GM19238 (cell line): Measurements from ENCODE around the gene EGF.
"Not testable (repeated sequence)": the region's sequence is repeated elsewhere in the genome, so short reads cannot be mapped to it uniquely, and the experiment has no call there.

Experiments
- DNase-seq: peaks from one replicate; pipeline ENCODE4 v3.0.0; 2011; ENCODE audit warnings: low spot score; ENCODE audit not compliant: insufficient read length

EGF gene

DNA sequence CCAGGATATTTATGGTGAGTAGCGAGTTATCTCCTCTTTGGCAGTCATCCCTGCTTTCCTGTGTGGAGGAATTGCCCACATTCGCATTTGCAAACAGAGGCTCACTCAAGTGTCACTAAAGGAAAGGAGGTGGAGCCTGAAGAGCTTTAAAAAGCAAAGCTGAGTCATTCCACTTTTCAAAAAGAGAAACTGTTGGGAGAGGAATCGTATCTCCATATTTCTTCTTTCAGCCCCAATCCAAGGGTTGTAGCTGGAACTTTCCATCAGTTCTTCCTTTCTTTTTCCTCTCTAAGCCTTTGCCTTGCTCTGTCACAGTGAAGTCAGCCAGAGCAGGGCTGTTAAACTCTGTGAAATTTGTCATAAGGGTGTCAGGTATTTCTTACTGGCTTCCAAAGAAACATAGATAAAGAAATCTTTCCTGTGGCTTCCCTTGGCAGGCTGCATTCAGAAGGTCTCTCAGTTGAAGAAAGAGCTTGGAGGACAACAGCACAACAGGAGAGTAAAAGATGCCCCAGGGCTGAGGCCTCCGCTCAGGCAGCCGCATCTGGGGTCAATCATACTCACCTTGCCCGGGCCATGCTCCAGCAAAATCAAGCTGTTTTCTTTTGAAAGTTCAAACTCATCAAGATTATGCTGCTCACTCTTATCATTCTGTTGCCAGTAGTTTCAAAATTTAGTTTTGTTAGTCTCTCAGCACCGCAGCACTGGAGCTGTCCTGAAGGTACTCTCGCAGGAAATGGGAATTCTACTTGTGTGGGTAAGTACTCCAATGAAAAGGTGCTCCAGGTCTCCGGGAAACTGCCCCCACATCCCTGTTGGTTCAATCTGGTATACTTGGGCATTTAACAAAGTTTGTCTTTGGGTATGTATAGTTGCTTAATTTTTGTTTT, at the start of gene EGF:
Gene EGF, plus strand, starts transcription at position 178 of the 890 bp plus-strand sequence. Its CDS starts 453 bp downstream, at position 631.
- DNase-seq = no peak

DNA sequence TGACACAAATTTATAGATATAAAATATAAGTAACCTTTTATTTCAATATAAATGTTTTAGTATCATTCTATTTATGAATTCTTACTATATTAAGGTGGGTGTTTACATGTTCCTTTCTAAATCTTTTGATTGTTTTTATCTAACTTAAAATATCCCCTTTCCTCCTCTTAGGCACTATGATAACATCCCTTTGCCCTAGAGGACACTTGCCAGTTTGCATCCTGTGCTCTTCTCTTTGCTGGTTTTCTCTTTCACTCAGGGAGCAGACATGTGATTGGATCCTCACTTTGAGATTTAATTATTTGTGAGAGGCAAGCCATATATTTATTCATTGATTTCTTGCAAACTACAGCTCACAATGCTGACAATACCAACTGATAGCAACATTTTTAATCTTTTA, 48.5 kb upstream of the EGF start:
- no peak for DNase-seq

DNA sequence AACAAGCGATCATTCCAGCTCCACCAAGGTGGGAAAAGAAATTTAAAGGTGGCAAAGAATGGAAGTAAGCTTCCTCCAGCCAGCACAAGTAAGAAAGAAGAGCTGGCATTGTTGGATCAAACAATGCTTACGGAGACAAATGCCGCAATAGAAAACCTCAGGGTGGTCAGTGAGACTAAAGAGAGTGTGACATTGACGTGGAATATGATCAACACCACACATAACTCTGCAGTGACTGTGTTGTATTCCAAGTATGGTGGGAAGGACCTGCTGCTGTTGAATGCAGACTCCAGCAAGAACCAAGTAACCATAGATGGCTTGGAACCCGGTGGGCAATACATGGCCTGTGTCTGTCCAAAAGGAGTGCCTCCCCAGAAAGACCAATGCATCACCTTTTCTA, 42.6 kb upstream of the EGF start:
- no peak for DNase-seq

DNA sequence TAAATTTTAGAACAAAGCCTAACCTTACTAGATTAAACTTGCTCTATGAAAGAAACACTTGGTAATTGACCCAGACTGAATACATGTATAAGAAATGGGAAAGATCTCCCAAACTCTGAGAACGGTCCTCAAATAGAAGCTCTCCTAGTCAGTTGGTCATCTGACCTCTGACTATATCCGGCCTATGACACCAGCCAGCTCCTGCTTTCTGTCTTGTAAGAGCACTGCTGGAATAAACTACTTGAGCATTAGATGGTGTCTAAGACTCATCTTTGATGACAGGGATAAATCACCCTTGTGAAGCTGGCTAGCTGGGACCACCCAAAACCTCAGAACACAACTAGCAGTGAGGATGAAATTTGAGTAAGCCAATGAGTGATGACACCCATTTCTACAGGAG, 40.6 kb upstream of the EGF start:
- no peak for DNase-seq

DNA sequence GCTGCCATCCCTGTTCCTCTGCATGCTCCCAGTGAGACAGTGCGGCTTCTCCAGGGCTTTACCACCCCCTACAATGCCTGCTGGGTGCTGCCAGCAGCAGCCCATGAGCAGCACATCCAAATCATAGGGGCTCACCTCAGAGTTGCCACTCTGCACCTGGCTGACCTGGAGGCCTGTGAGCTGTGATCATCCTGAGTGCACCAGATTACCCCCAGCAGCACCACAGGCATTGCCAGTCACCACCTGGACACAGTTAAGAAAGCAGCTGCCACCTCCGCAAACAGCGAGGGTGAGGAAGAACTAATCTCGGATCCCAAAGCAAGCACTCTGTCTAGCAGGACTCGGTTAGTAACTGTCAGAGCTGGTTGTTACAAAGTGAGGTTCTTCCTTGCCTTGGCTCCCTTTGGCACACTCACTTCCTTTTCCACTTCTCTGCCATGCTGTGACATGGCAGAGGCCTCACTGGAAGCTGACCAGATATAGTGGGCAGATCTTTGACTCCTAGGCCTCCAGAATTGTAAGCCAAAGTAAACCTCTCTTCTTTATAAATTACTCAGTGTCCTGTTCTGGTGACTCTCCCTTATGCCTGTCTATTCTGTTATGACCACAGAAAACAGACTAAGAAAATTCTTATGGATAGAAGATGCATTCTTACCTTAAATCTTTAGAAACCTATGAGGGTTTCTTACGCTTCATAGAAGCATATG, 39.6 kb upstream of the EGF start:
- no peak for DNase-seq

DNA sequence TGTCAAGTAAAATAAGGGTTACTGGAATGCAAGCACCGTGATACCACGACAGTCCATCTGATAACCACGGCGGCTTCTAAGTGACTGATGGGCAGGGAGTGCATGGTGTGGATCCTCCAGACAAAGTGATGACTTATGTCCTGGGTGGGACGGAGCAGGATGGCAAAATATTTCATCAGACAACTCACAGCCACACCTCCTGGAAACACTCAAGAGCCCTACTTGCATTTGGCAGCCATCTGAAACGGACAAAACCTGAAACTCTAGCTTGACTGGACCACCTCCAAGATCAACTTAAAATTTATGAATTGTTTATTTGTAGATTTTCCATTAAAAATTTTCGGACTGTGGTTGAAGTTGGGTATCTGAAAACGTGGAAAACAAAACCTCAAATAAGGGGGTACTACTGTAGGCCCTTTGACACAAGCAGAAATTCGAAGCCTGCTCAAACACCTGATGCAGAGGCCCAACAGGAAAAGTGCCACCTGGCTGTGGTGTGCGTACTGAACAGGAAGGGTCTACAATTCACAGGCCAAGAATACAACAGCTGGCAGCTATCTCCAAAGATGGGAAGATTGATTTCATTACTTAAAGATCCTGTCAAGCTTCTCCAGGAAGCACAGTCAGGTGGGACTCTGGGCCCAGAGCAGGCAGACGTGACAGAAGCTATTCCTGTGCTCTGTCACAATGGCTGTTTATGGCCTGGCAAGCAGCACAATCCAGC, 38.7 kb upstream of the EGF start:
- no peak for DNase-seq

DNA sequence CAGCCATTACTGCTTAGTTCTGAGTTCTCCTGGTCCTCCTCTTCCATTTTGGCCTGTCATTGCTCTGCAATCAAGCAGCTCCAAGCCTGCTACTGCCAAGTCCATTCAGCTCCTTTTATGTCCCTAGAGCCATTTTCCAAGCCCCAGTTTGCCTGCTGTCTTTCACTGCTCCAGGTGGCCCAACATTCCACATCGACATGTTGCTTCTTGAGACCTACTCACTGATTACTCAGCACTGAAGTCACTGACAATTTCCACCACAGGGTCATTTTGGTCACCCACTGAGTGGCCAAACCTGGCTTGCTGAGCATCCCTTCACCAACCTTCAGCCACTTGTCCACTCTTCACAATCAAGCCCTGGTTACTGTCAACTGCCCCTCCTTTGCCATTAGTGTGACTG, 37.6 kb upstream of the EGF start:
- DNase-seq = no peak

DNA sequence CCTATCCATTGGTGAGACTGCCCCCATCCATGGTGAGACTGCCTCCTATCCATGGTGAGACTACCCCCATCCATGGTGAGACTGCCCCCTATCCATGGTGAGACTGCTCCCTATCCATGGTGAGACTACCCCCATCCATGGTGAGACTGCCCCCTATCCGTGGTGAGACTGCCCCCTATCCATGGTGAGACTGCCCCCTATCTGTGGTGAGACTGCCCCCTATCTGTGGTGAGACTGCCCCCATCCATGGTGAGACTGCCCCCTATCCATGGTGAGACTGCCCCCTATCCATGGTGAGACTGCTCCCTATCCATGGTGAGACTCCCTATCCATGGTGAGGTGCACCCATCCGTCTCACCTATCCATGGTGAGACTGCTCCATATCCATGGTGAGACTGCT, 37.1 kb upstream of the EGF start:
- DNase-seq = not testable (repeated sequence)

DNA sequence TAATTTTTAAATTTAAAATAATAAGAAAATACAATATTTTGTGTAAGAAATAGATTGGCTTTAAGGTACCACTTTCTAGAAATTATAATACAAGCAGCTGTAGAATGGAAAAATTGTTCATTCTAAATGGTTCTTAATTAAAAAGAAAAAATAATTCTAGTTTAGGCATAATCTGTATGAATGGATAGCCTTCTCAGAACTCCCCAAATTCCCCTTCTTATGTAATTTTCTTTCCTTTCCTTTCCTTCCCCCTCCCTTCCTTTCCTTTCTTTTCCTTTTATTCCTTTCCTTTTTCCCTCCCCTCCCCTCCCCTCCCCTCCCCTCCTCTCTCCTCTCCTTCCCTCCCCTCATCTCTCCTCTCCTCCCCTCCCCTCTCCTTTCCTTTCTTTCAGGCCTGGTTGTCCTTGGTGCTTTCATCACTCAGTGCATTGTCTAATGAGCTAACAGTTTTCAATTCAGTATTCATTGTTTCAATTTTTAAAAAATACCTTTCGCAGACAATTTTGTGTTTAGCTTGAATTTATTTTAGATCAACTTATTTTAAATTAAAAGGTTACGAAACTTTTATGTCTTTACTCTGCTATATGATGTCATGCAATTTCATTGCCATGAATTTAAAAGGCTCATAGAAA, 35.9 kb upstream of the EGF start:
- DNase-seq = no peak

DNA sequence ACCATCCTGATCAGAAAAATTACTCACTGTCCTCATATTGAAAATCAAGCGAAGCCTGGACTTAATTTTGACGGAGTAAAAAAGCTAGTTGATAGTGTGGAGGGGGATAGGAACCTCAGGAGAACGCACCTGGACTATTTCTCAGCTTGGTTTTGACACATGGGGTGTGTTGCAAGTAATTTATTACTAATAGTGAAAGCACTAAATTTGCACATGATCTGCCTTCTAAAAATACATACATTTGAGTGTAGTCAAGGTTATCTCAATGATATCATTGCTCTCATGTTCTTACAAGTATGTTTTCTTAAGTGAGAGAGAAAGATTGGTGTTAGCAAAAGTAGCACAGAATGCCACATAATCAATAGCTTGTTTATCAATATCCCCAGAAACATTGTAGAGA, 35.3 kb upstream of the EGF start:
- peak; percentile 1 for DNase-seq

DNA sequence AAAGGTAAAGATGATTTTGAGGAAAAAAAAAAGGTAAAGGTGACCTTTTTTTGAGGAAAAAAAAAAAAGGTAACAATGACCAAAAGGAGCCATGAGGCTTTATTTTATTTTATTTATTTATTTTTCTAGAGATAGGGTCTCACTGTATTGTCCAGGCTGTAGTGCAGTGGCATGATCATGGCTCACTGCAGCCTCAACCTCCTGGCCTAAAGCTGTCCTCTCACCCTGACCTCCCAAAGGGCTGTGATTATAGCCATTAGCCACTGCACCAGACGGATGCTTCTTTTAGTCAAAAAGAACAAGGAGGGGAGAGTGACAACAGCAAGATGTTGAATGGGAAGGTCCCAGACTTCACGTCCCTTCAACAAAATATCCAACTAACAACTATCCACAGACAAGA, 34.3 kb upstream of the EGF start:
- no peak for DNase-seq

DNA sequence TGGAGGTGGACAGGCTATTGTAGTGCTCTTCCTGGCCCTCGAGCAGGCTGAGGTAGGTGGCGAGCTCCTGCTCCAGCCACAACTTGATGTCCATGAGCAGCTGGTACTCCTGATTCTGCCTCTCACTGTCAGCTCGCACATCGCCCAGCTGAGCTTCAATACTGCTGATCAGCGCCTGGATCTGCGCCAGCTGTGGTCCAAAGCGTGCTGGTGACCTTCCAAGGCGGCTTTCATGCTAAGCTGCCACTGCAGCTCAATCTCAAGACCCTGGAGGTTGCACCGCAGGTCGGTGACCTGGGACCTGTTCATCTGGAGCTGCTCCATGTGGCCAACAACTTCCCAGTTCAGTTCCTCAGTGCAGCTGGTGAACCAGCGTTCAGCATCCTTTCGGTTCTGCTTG, 33.6 kb upstream of the EGF start:
- no peak for DNase-seq

DNA sequence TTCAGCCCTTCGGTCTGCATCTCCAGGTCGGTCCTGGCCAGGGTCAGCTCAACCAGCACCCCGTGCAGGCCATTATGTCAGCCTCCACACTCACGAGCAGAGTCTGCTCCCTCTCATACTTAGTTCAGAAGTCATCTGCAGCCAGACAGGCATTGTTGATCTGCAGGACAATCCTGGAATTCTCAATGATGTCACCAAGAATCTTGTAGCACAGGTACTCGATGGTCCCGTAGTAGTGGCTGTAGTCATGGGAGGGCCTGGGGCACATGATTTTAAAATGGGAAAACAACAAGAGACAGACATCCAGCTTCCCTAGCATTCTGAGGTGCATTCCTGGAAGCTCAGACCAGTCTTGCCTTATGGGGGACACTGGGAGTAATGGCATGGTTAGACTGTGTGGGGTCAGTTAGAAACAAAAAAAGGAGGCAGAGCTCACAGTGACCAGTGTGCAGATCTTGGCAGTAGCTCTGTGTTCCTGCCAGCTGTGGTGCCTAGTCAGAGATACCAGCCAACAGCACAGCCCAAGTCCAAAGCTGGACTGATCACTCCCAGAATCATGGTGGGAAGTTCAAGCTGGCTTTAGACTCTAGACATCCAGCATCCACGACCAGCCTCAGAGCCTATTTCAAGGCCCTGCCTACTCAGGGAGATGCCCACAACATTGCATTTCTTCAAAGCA, 32.9 kb upstream of the EGF start:
- DNase-seq = no peak

DNA sequence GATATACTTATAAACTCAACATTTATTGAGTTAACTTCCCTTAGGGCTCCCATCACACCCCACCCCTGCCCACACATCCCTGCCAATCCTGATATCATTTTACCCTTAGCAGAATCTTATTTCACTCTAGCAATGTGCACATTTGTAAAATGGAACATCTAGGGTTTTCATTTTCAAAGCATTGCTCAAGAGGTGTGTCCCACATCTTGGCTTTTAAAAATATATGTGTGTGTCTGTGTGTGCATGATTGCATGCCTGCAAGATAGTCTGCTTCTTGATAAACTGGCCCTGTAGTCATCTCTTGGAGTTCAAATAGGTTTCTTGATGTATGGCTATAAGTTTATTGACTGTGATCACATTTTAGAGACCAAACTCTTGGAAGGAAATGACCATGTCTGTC, 26.4 kb upstream of the EGF start:
- DNase-seq = no peak

DNA sequence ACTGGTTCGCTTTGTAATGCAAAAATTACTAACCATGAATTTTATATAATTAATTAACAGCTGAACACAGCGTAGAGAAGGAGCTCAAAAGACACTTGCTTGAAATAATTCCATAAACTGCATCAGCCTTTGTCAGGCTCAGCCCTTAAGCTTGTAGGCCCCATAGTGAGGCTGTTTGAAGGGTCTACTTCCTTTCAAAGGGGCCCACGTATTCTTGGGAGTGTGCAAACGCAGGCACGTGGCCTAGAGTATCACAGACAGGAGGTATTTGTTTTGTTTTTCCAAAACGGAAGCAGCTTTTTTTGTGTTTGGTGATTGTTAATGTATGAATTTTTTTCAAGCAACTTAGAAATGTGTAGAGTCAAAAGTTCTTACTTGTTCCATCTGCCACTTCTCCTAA, 25.6 kb upstream of the EGF start:
- DNase-seq = no peak

DNA sequence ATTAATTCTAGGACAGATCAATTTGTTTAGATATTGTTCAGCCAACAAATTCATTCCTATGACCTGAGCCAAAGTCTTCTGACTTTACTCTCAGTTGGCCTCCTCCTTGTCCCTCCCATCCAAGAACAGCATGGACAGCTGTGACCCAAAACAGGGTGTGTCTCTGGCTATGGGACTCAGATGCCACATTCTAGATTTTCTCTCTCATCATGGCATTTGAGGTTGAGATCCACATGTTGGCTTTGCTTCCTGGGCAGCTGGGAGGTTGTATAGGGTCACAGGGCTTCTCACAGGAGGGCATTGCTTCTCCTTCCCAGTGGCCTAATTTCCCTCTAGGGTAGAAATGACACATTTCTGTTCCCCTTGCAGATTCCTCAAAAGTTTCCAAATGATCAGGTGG, 22.6 kb upstream of the EGF start:
- DNase-seq = no peak

DNA sequence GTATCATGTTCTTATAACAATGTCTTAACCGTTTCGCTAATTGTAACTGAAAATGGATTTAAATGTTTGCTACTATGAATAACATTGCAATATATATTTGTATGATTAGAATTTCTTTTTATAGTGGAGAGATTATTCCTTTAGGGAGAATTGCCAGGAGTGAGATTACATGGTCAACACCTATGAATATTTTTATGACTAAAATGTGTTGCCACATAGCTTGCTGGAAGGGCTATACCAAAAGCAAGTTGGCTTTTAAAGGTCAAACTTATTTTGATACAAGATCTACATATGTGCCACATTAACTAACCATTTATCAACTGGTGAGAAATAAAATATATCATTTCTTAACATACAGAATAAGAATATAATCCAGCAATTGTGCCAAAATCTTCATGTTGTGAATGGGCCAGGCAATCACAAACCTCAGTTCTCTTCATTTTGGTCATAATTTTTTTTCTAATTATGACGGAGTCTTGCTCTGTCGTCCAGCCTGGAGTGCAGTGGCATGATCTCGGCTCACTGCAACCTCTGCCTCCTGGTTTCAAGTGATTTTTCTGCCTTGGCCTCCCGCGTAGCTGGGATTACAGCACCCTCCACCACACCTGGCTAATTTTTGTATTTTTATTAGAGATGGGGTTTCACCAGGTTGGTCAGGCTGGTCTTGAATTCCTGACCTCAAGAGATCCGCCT, 10.0 kb upstream of the EGF start:
- no peak for DNase-seq

DNA sequence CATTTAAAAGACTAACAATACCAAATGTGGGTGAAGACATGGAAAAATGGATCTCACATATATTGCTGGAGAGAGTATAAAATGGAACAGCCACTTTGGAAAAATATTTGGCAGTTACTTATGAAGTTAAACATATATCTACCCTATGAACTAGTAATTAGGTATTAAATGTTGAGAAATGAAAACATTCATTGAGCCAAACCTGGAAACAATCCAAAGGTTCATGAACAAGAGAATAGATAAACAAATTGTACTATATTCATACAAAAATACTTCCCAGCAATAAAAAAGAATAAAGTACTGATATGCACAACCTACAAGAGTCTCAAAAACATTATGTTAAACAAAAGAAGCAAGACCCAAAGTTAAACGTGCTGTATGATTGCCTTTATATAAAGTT, 4.0 kb upstream of the EGF start:
- no peak for DNase-seq

DNA sequence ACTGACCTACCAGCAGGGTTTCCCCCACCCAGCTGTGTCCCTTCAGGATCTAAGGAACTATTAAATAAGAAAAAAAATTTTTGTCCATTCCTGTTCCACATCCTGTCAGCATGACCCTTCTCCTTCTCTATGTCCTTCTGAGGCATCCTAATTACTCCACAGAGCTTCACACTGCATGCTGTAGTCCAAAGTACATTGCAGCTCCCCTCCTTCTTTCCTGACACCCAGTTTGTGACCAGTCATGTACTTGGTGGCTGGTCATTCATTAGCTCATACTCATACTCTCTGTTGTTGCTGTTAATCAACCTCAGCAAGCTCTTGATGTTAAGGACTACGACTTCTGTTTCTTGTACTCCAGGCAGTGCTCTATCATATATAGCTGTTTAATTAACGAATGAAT, 2.4 kb upstream of the EGF start:
- no peak for DNase-seq

DNA sequence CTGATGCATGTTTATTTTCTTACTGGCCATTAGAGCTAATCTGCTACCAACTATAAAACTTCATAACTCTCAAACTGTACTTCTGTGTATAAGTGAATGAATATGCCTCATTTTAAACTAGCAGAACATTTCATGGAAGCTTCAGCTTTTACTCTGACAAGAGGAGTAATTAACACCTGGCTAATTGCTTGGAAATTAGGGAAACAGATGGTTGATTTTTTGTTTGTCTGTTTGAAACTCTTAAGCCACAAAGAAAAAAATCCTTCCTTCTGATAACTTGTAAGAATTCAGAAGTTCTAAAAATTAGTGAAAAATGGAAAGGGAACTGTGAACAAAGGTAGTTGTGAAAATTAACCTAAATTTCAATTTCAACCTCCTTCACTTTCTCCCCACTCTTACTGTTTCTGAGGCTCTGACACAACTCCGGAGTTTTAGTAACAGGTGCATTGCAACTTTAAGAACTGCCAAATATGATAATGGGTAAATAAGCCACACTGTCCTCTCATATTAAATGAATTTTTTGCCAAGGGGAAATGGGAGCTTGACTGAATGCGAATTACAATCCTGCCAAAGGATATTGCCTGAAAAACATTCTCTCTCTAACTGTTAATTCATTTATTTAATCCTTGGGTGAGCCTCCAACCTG, 1.0 kb downstream of the EGF start:
- no peak for DNase-seq
